Spleen (tissue), 7 donors: ENCODE results near the gene CCDC78.

Experiments
- POLR2A ChIP-seq, 3 donors: fragments of 450-650 bp; IDR thresholded peaks; one replicate each; pipeline ENCODE4 v1.5.1; 2017; ENCODE audit warnings: antibody characterized with exemption in 3 of 3, mild to moderate bottlenecking in 1 of 3
- POLR2AphosphoS5 ChIP-seq, 3 donors: sonication (generic); formaldehyde crosslinking; IDR thresholded peaks; one replicate each; pipeline ENCODE4 v1.5.1; 2017; ENCODE audit warnings: antibody characterized with exemption in 3 of 3
- TF ChIP-seq, protein P1 (sequence below), 11 experiments: fragments of 200-600 bp in 7 of 11; fragments of 450-650 bp in 4 of 11; sonication (generic) in 4 of 11; IDR thresholded peaks in 8 of 11; conservative IDR thresholded peaks in 3 of 11; 1 replicate in 7 of 11; 2 replicates in 4 of 11; pipeline versions ENCODE4 v1.4.0 to v1.8.0; 2016 to 2021; ENCODE audit warnings: antibody characterized with exemption in 11 of 11, inconsistent platforms in 4 of 11, mild to moderate bottlenecking in 1 of 11
- donor health status: DM: no; HTN: no; CAD: no; lungs with moderate emphysema.
- donor health status: DM: no; HTN: no; CAD: no.
- donor health status: DM: no; HTN: no; CAD: no.

DNA sequence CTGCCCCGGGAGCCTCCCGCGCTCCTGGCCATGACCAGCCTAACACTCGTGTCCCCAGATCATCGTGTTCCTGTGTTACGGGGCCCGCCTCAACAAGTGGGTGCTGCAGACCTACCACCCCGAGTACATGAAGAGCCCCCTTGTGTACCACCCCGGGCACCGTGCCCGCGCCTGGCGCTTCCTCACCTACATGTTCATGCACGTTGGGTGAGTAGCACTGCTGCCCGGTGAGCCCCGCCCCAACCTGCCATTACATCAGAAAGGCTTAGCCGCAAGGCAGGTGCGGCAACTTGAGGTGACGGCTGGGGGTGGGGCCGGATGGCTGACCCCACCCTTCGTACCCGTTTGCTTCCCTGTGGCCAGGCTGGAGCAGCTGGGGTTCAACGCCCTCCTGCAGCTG lies 49.3 kb downstream of the CCDC78 start:
- TF ChIP-seq, protein P1, sequence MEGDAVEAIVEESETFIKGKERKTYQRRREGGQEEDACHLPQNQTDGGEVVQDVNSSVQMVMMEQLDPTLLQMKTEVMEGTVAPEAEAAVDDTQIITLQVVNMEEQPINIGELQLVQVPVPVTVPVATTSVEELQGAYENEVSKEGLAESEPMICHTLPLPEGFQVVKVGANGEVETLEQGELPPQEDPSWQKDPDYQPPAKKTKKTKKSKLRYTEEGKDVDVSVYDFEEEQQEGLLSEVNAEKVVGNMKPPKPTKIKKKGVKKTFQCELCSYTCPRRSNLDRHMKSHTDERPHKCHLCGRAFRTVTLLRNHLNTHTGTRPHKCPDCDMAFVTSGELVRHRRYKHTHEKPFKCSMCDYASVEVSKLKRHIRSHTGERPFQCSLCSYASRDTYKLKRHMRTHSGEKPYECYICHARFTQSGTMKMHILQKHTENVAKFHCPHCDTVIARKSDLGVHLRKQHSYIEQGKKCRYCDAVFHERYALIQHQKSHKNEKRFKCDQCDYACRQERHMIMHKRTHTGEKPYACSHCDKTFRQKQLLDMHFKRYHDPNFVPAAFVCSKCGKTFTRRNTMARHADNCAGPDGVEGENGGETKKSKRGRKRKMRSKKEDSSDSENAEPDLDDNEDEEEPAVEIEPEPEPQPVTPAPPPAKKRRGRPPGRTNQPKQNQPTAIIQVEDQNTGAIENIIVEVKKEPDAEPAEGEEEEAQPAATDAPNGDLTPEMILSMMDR (IDR thresholded peaks at IDR 0.05 in 8 of 11, conservative IDR thresholded peaks at IDR 0.05 in 3 of 11): no peak
- no peak for TF ChIP-seq POLR2A (IDR thresholded peaks at IDR 0.05)
- TF ChIP-seq POLR2AphosphoS5 (IDR thresholded peaks at IDR 0.05): no peak
